ENCODE data around the gene SSBP3. TPM values are rescaled to one million over a fixed set of nuclear protein-coding genes. Genes with fewer than 3 reads are reported as not detected.

Gene SSBP3
- total RNA-seq, 4 donors from 2014 or later: 26.4 to 49.5 (median 37.1) TPM

- 51% methylated on average over 5 of the region's 5 CpGs for WGBS
- Histone ChIP-seq H3K9me3 (no peaks in the 10 kb centered on the region), H3K4me1 (peaks cover 28% of the 10 kb centered on the region), H3K27ac (peak overlapping the region; percentile 26), H3K36me3 (peaks cover 2% of the 10 kb centered on the region), H3K27me3 (no peaks in the 10 kb centered on the region), H3K4me3 (no peak overlapping the region)
- DNase-seq (ENCODE audit: low spot score in 2 of 2): no peak
- no peak for TF ChIP-seq POLR2AphosphoS5 (IDR thresholded peaks at IDR 0.05)
- TF ChIP-seq POLR2A (IDR thresholded peaks at IDR 0.05): no peak
- no peak for TF ChIP-seq CTCF (IDR thresholded peaks at IDR 0.05)
- no peak for TF ChIP-seq EP300 (IDR thresholded peaks at IDR 0.05)
These were observed 65.3 kb downstream of the SSBP3 start for GRCh38 chr1:54340878-54341277.

- no peak for TF ChIP-seq POLR2AphosphoS5 (IDR thresholded peaks at IDR 0.05)
- TF ChIP-seq POLR2A (IDR thresholded peaks at IDR 0.05): no peak
- TF ChIP-seq EP300 (IDR thresholded peaks at IDR 0.05): no peak
- TF ChIP-seq CTCF (IDR thresholded peaks at IDR 0.05): no peak
- DNase-seq (ENCODE audit: low spot score in 2 of 2): no peak
- H3K4me1 ChIP-seq: peaks cover 33% of the 10 kb centered on the region
- H3K9me3 ChIP-seq: no peaks in the 10 kb centered on the region
- peak overlapping the region; percentile 26 for H3K27ac ChIP-seq
- 56% methylated on average over 6 of the region's 6 CpGs for WGBS
- H3K36me3 ChIP-seq: peaks cover 2% of the 10 kb centered on the region
- H3K27me3 ChIP-seq: no peaks in the 10 kb centered on the region
- no peak overlapping the region for H3K4me3 ChIP-seq
These were observed 65.8 kb downstream of the SSBP3 start for GRCh38 chr1:54340434-54340833.

- WGBS: 90% methylated on average over 2 of the region's 2 CpGs
- no peak for TF ChIP-seq CTCF (IDR thresholded peaks at IDR 0.05)
- no peak for TF ChIP-seq POLR2AphosphoS5 (IDR thresholded peaks at IDR 0.05)
- no peak for TF ChIP-seq EP300 (IDR thresholded peaks at IDR 0.05)
- TF ChIP-seq POLR2A (IDR thresholded peaks at IDR 0.05): no peak
- Histone ChIP-seq H3K9me3 (no peaks in the 10 kb centered on the region), H3K27ac (no peak overlapping the region), H3K4me3 (no peak overlapping the region), H3K27me3 (no peaks in the 10 kb centered on the region), H3K36me3 (peaks cover 2% of the 10 kb centered on the region), H3K4me1 (peaks cover 46% of the 10 kb centered on the region)
- no peak for DNase-seq (ENCODE audit: low spot score in 2 of 2)
These were observed 67.1 kb downstream of the SSBP3 start for GRCh38 chr1:54339126-54339525.

- DNase-seq (ENCODE audit: low spot score in 2 of 2): no peak
- Histone ChIP-seq H3K9me3 (no peaks in the 10 kb centered on the region), H3K36me3 (no peaks in the 10 kb centered on the region), H3K4me1 (peaks cover 53% of the 10 kb centered on the region), H3K4me3 (no peak overlapping the region), H3K27ac (no peak overlapping the region), H3K27me3 (no peaks in the 10 kb centered on the region)
- no peak for TF ChIP-seq POLR2A (IDR thresholded peaks at IDR 0.05)
- WGBS: 82% methylated on average over 8 of the region's 8 CpGs
These were observed 67.7 kb downstream of the SSBP3 start for GRCh38 chr1:54338464-54338863.

- Histone ChIP-seq H3K9me3 (no peaks in the 10 kb centered on the region), H3K27me3 (no peaks in the 10 kb centered on the region), H3K36me3 (no peaks in the 10 kb centered on the region), H3K27ac (no peak overlapping the region), H3K4me3 (no peak overlapping the region), H3K4me1 (peaks cover 58% of the 10 kb centered on the region)
- WGBS: 72% methylated on average over 7 of the region's 7 CpGs
- no peak for DNase-seq (ENCODE audit: low spot score in 2 of 2)
- no peak for TF ChIP-seq POLR2A (IDR thresholded peaks at IDR 0.05)
- TF ChIP-seq CTCF (IDR thresholded peaks at IDR 0.05): no peak
- TF ChIP-seq EP300 (IDR thresholded peaks at IDR 0.05): no peak
- TF ChIP-seq POLR2AphosphoS5 (IDR thresholded peaks at IDR 0.05): no peak
These were observed 68.3 kb downstream of the SSBP3 start for GRCh38 chr1:54337928-54338327.

GRCh38 chr1:54337034-54337433, 69.2 kb downstream of the SSBP3 start:
- H3K27me3 ChIP-seq: no peaks in the 10 kb centered on the region
- H3K4me3 ChIP-seq: no peak overlapping the region
- DNase-seq (ENCODE audit: low spot score in 2 of 2): no peak
- no peak overlapping the region for H3K27ac ChIP-seq
- TF ChIP-seq POLR2A (IDR thresholded peaks at IDR 0.05): no peak
- no peak for TF ChIP-seq CTCF (IDR thresholded peaks at IDR 0.05)
- no peak for TF ChIP-seq EP300 (IDR thresholded peaks at IDR 0.05)
- no peak for TF ChIP-seq POLR2AphosphoS5 (IDR thresholded peaks at IDR 0.05)
- WGBS: 94% methylated on average over 7 of the region's 7 CpGs
- peaks cover 64% of the 10 kb centered on the region for H3K4me1 ChIP-seq
- H3K36me3 ChIP-seq: no peaks in the 10 kb centered on the region
- no peaks in the 10 kb centered on the region for H3K9me3 ChIP-seq

All from suprapubic skin (tissue), 4 donors.